ENCODE data around the gene ADI1.

Gene ADI1

DNA sequence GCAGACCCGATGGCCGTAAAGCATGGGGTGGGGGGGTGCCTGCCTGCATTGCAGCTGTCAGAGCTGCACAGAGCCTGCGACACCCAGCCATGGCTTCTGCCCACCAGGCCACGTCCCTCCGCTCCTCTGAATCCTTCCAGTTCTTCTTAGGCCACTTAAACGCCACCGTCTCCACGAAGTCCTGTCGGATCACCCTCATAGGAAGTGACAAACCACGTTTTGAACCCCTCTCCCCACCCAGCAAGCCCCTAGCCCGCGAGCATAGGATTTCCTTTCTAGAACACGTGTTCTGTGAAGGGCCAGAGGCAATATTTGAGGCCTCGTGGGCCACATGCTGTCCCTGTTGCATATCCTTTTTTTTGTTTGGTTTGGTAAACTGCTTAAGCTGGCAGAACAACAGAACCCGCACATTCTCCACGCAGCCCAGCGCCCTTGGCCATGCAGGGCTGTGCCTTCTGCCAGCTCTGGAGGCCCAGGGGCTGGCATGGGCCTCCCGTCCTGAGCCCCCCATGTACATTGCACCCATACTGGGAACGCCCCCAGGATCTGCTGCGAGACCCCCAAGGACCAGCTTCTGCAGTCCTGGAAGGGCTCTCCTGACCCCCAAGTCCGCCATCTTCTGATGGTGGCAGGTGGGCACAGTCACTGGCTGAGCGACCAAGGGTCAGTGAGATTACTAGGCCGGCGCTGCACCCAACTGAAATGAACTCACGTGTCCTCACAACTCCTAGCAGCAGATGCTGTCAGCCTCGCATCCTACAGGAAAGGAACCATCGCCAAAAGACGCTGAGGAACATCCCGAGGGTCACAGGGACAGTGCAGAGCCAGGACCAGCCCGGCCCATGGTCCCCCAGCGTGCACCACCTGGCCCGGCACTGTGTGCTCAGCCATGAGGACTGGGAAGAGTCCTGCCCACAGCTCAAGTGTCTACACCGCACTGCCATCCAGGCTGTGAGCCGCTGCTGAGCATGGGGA, 35.1 kb downstream of the ADI1 start:
- no peak overlapping the region for H3K4me3 ChIP-seq (ENCODE audit: insufficient read length, low read depth)
- H3K36me3 ChIP-seq (ENCODE audit: insufficient read depth, insufficient read length, low read length) = peaks cover 20% of the 10 kb centered on the region
- peaks cover 7% of the 10 kb centered on the region; the same call in 1 of the 2 replicates for H3K9me3 ChIP-seq (ENCODE audit: insufficient read depth, low read length)
- no peak for DNase-seq (ENCODE audit: low read depth, low spot score)
- no peak for TF ChIP-seq SUZ12 (IDR thresholded peaks at IDR 0.05; ENCODE audit: extremely low read depth, insufficient read depth, insufficient read length)
- no peak for TF ChIP-seq YY1 (IDR thresholded peaks at IDR 0.05; ENCODE audit: insufficient read depth, insufficient read length)
- no peak for TF ChIP-seq ZNF274 (IDR thresholded peaks at IDR 0.05; ENCODE audit: low read depth, low read length)
- peaks cover 2% of the 10 kb centered on the region for H3K4me1 ChIP-seq (ENCODE audit: insufficient read depth, insufficient read length)
- H3K9ac ChIP-seq (ENCODE audit: insufficient read length, low read depth) = no peak overlapping the region
- no peaks in the 10 kb centered on the region for H3K27me3 ChIP-seq (ENCODE audit: insufficient read depth, insufficient read length)

DNA sequence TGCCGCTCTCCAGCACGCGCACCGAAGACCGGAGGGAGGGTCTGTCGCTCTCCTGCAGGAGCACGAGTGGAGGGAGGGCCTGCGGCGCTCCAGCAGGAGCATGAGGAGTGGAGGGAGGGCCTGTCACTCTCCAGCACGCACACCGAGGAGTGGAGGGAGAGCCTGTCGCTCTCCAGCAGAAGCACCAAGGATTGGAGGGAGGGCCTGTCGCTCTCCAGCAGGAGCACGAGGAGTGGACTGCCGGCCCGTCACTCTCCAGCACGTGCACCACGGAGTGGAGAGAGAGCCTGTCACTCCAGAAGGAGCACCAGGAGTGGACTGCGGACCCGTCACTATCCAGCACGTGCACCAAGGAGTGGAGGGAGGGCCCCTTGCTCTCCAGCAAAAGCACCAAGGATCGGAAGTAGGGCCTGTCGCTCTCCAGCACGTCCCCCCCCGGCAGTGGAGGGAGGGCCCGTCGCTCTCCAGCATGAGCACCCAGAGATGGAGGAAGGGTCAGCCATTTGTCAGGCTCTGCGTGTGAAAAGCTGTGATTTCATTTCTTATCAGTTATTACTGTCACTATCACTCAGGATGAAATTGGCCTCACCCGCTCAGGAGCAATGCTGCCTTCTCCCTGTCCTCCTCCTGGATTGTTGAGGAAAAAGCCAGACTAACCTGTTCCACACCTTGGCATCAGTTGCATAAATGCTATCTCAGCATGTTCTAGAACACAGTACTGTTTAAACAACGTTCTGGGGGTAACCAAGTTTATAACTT, 35.9 kb downstream of the ADI1 start:
- TF ChIP-seq ZNF274 (IDR thresholded peaks at IDR 0.05; ENCODE audit: low read depth, low read length) (no peak), YY1 (IDR thresholded peaks at IDR 0.05; ENCODE audit: insufficient read depth, insufficient read length) (no peak), SUZ12 (IDR thresholded peaks at IDR 0.05; ENCODE audit: extremely low read depth, insufficient read depth, insufficient read length) (no peak)
- Histone ChIP-seq H3K4me1 (ENCODE audit: insufficient read depth, insufficient read length) (no peaks in the 10 kb centered on the region), H3K4me3 (ENCODE audit: insufficient read length, low read depth) (no peak overlapping the region)

DNA sequence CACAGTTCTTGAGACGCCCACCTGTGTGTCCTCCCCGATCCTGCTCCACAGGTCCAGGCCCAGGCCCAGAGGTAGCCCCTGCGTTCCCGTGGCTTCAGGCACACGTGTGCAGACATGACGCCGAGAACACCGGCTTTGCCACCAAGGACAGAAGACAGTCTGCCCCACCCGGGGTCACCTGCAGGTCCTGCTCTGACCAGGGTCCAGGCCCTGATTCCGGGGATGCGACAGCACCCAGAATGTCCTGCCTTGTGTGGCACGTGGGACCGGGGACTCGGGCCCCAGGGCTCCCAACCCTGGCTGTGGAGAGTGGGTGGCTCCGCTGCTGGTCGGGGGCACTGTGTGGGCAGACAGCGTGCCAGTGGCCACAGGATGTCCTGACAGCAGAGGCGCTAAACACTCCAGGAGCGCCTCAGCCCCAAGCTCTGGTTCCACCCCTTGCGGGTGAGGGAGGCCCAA, 36.9 kb downstream of the ADI1 start:
- TF ChIP-seq YY1 (IDR thresholded peaks at IDR 0.05; ENCODE audit: insufficient read depth, insufficient read length) (no peak), SUZ12 (IDR thresholded peaks at IDR 0.05; ENCODE audit: extremely low read depth, insufficient read depth, insufficient read length) (no peak), ZNF274 (IDR thresholded peaks at IDR 0.05; ENCODE audit: low read depth, low read length) (no peak)
- H3K36me3 ChIP-seq (ENCODE audit: insufficient read depth, insufficient read length, low read length) = peaks cover 32% of the 10 kb centered on the region
- H3K4me3 ChIP-seq (ENCODE audit: insufficient read length, low read depth) = no peak overlapping the region
- no peaks in the 10 kb centered on the region for H3K4me1 ChIP-seq (ENCODE audit: insufficient read depth, insufficient read length)
- no peaks in the 10 kb centered on the region for H3K27me3 ChIP-seq (ENCODE audit: insufficient read depth, insufficient read length)
- H3K9ac ChIP-seq (ENCODE audit: insufficient read length, low read depth) = no peak overlapping the region
- DNase-seq (ENCODE audit: low read depth, low spot score) = no peak
- H3K9me3 ChIP-seq (ENCODE audit: insufficient read depth, low read length) = peaks cover 7% of the 10 kb centered on the region; the same call in 1 of the 2 replicates

More for the DNA sequence above, 35.9 kb downstream of the ADI1 start:
- peaks cover 27% of the 10 kb centered on the region for H3K36me3 ChIP-seq (ENCODE audit: insufficient read depth, insufficient read length, low read length)
- no peaks in the 10 kb centered on the region for H3K27me3 ChIP-seq (ENCODE audit: insufficient read depth, insufficient read length)
- H3K9ac ChIP-seq (ENCODE audit: insufficient read length, low read depth) = no peak overlapping the region
- peaks cover 7% of the 10 kb centered on the region; the same call in 1 of the 2 replicates for H3K9me3 ChIP-seq (ENCODE audit: insufficient read depth, low read length)
- DNase-seq (ENCODE audit: low read depth, low spot score) = no peak

DNA sequence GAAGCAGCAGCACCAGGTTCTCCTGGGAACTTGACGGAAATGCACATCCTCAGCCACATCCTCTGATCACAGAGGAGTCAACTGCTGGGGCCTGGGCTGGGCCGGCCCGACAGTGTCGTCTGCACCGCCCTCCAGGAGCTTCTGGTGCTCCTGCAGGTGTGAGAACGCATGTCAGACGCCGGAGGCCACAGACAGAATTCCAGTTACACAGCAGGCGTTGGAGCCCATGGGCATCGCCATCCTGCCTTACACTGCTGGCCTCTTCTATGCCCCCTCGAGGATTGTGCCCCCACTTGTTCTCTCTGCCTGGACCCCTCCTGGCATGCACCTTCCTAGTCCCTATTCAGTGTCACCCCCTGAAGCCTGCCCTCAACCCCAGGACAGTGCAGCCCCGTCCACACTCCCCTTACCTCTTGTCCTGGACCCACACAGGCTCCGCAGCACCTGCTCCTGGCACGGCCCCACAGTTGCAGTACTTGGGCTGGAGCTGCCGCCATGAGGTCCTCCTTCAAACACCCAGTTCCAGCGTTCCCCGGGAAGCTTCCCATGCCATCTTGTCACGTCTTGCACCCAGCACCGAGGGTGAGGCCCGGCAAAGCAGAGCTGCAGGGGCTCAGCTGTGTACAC, 37.5 kb downstream of the ADI1 start:
- H3K27me3 ChIP-seq (ENCODE audit: insufficient read depth, insufficient read length) = no peaks in the 10 kb centered on the region
- no peaks in the 10 kb centered on the region for H3K4me1 ChIP-seq (ENCODE audit: insufficient read depth, insufficient read length)
- no peak for TF ChIP-seq ZNF274 (IDR thresholded peaks at IDR 0.05; ENCODE audit: low read depth, low read length)
- no peak for TF ChIP-seq YY1 (IDR thresholded peaks at IDR 0.05; ENCODE audit: insufficient read depth, insufficient read length)
- TF ChIP-seq SUZ12 (IDR thresholded peaks at IDR 0.05; ENCODE audit: extremely low read depth, insufficient read depth, insufficient read length) = no peak
- DNase-seq (ENCODE audit: low read depth, low spot score) = no peak
- no peak overlapping the region for H3K4me3 ChIP-seq (ENCODE audit: insufficient read length, low read depth)
- H3K9me3 ChIP-seq (ENCODE audit: insufficient read depth, low read length) = peaks cover 2% of the 10 kb centered on the region; the same call in 1 of the 2 replicates
- peaks cover 34% of the 10 kb centered on the region for H3K36me3 ChIP-seq (ENCODE audit: insufficient read depth, insufficient read length, low read length)
- no peak overlapping the region for H3K9ac ChIP-seq (ENCODE audit: insufficient read length, low read depth)

DNA sequence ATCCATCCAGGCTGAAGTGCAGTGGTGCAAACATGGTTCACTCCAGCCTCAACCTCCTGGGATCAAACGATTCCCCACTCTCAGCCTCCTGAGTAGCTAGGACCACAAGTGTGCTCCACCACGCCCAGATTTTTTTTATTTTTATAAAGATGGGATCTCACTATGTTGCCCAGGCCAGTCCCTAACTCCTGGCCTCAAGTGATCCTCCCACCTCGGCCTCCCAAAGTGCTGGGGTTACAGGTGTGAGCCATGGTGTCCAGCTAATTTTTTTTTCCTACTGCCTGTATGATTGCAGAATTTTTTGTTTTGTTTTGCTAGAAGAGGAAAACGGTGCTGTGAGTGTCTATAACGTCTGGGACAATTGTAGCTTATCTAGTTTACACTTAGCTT, 38.3 kb downstream of the ADI1 start:
- Histone ChIP-seq H3K36me3 (ENCODE audit: insufficient read depth, insufficient read length, low read length) (peaks cover 32% of the 10 kb centered on the region), H3K9me3 (ENCODE audit: insufficient read depth, low read length) (no peaks in the 10 kb centered on the region), H3K4me3 (ENCODE audit: insufficient read length, low read depth) (no peak overlapping the region), H3K9ac (ENCODE audit: insufficient read length, low read depth) (no peak overlapping the region), H3K27me3 (ENCODE audit: insufficient read depth, insufficient read length) (no peaks in the 10 kb centered on the region), H3K4me1 (ENCODE audit: insufficient read depth, insufficient read length) (peaks cover 6% of the 10 kb centered on the region)
- TF ChIP-seq YY1 (IDR thresholded peaks at IDR 0.05; ENCODE audit: insufficient read depth, insufficient read length) = no peak
- no peak for TF ChIP-seq SUZ12 (IDR thresholded peaks at IDR 0.05; ENCODE audit: extremely low read depth, insufficient read depth, insufficient read length)
- no peak for TF ChIP-seq ZNF274 (IDR thresholded peaks at IDR 0.05; ENCODE audit: low read depth, low read length)
- DNase-seq (ENCODE audit: low read depth, low spot score) = no peak

DNA sequence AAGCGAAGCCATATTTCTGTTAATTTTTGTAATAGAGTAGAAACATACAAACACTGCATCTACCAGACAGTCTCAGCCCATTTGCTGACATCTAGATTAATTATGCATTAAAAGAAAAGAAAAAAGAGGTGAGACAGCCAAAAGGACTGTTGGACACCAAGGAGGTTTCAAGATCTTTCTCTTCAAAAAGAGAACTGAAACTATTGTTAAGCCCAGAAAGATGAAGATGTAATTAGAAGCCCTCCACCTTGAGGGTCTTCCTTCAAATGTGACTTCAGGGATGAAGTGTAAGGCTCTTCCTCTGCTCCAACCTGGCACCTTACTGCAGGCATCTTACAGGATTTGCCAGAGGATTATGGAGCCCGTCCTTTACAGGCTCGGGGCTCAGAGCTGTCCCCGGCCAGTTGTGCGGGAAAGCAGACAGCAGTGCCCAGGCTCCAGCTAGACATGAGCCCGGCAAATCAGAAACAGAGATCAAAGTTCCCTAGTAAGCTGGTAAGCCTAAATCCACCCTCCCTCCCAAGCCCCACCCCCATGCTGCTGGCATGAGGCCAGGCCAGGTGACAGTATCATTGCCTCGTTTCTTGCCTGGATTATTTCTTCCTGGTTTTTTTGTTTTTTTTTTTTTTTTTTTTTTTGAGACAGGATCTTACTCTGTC, 38.9 kb downstream of the ADI1 start:
- Histone ChIP-seq H3K9me3 (ENCODE audit: insufficient read depth, low read length) (no peaks in the 10 kb centered on the region), H3K4me1 (ENCODE audit: insufficient read depth, insufficient read length) (peaks cover 10% of the 10 kb centered on the region), H3K36me3 (ENCODE audit: insufficient read depth, insufficient read length, low read length) (peaks cover 32% of the 10 kb centered on the region), H3K4me3 (ENCODE audit: insufficient read length, low read depth) (no peak overlapping the region), H3K9ac (ENCODE audit: insufficient read length, low read depth) (no peak overlapping the region), H3K27me3 (ENCODE audit: insufficient read depth, insufficient read length) (no peaks in the 10 kb centered on the region)
- no peak for DNase-seq (ENCODE audit: low read depth, low spot score)
- TF ChIP-seq SUZ12 (IDR thresholded peaks at IDR 0.05; ENCODE audit: extremely low read depth, insufficient read depth, insufficient read length) (no peak), YY1 (IDR thresholded peaks at IDR 0.05; ENCODE audit: insufficient read depth, insufficient read length) (no peak), ZNF274 (IDR thresholded peaks at IDR 0.05; ENCODE audit: low read depth, low read length) (no peak)

Measured in NT2/D1 (cell line).